GM23338 (cell line): Measurements from ENCODE around the gene NGF.

Source experiments
- CREB1 ChIP-seq: fragments of 250-450 bp; sonication (Bioruptor Pico); IDR thresholded peaks from 2 replicates; pipeline ENCODE4 v1.5.0; 2020; ENCODE audit warnings: low read depth, mild to moderate bottlenecking, moderate library complexity
- CTCF ChIP-seq, 2 experiments: fragments of 200-600 bp in 1 of 2; sonication (generic) in 1 of 2; conservative IDR thresholded peaks; 2 replicates each; pipeline versions ENCODE4 v1.5.1 to v1.6.1; 2016 to 2017; ENCODE audit warnings: antibody characterized with exemption in 2 of 2, low read depth in 2 of 2, mild to moderate bottlenecking in 2 of 2, moderate library complexity in 1 of 2
- EZH2 ChIP-seq: fragments of 200-600 bp; sonication (generic); IDR thresholded peaks from one replicate; pipeline ENCODE4 v1.8.0; 2017; ENCODE audit warnings: antibody characterized with exemption, mild to moderate bottlenecking, low read depth; ENCODE audit not compliant: unreplicated experiment
- EZH2phosphoT487 ChIP-seq: fragments of 200-600 bp; sonication (generic); IDR thresholded peaks from one replicate; pipeline ENCODE4 v1.8.1; 2018; ENCODE audit warnings: antibody characterized with exemption; ENCODE audit not compliant: unreplicated experiment
- JUNB ChIP-seq: IDR thresholded peaks from one replicate; pipeline ENCODE4 v1.6.1; 2016; ENCODE audit warnings: antibody characterized with exemption; ENCODE audit not compliant: unreplicated experiment
- NANOG ChIP-seq: IDR thresholded peaks from 2 replicates; pipeline ENCODE4 v1.6.1; 2016; ENCODE audit warnings: antibody characterized with exemption, borderline replicate concordance
- POLR2AphosphoS5 ChIP-seq: IDR thresholded peaks from 2 replicates; pipeline ENCODE4 v1.6.1; 2016; ENCODE audit warnings: antibody characterized with exemption, low read depth
- STAT1 ChIP-seq: IDR thresholded peaks from one replicate; pipeline ENCODE4 v1.6.1; 2016; ENCODE audit warnings: antibody characterized with exemption; ENCODE audit not compliant: unreplicated experiment
- ZNF114 ChIP-seq: fragments of 250-450 bp; sonication (Bioruptor Pico); IDR thresholded peaks from 2 replicates; pipeline ENCODE4 v1.5.0; 2020; ENCODE audit warnings: mild to moderate bottlenecking, moderate library complexity
- ZNF331 ChIP-seq: fragments of 250-450 bp; sonication (Bioruptor Pico); IDR thresholded peaks from 2 replicates; pipeline ENCODE4 v1.5.0; 2020; ENCODE audit warnings: low read depth, mild to moderate bottlenecking, moderate library complexity
- TF ChIP-seq, protein P1 (sequence below): IDR thresholded peaks from one replicate; pipeline ENCODE4 v1.6.1; 2018; ENCODE audit warnings: antibody characterized with exemption; ENCODE audit not compliant: unreplicated experiment
- TF ChIP-seq, protein P2 (sequence below): fragments of 250-450 bp; sonication (Bioruptor Pico); IDR thresholded peaks from 2 replicates; pipeline ENCODE4 v1.5.0; 2020; ENCODE audit warnings: mild to moderate bottlenecking, moderate library complexity
- TF ChIP-seq, protein P3 (sequence below): IDR thresholded peaks from 2 replicates; pipeline ENCODE4 v1.6.1; 2016; ENCODE audit warnings: antibody characterized with exemption

GRCh38 chr1:115325874-115326273 is 12.2 kb downstream of the NGF start:
- TF ChIP-seq JUNB = no peak
- no peak for TF ChIP-seq CTCF (conservative IDR thresholded peaks at IDR 0.05; ENCODE audit: low read depth in 2 of 2)
- TF ChIP-seq POLR2AphosphoS5 = no peak
- no peak for TF ChIP-seq EZH2phosphoT487
- TF ChIP-seq, protein P1, sequence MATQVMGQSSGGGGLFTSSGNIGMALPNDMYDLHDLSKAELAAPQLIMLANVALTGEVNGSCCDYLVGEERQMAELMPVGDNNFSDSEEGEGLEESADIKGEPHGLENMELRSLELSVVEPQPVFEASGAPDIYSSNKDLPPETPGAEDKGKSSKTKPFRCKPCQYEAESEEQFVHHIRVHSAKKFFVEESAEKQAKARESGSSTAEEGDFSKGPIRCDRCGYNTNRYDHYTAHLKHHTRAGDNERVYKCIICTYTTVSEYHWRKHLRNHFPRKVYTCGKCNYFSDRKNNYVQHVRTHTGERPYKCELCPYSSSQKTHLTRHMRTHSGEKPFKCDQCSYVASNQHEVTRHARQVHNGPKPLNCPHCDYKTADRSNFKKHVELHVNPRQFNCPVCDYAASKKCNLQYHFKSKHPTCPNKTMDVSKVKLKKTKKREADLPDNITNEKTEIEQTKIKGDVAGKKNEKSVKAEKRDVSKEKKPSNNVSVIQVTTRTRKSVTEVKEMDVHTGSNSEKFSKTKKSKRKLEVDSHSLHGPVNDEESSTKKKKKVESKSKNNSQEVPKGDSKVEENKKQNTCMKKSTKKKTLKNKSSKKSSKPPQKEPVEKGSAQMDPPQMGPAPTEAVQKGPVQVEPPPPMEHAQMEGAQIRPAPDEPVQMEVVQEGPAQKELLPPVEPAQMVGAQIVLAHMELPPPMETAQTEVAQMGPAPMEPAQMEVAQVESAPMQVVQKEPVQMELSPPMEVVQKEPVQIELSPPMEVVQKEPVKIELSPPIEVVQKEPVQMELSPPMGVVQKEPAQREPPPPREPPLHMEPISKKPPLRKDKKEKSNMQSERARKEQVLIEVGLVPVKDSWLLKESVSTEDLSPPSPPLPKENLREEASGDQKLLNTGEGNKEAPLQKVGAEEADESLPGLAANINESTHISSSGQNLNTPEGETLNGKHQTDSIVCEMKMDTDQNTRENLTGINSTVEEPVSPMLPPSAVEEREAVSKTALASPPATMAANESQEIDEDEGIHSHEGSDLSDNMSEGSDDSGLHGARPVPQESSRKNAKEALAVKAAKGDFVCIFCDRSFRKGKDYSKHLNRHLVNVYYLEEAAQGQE = no peak
- TF ChIP-seq EZH2 = no peak
- TF ChIP-seq, protein P2, sequence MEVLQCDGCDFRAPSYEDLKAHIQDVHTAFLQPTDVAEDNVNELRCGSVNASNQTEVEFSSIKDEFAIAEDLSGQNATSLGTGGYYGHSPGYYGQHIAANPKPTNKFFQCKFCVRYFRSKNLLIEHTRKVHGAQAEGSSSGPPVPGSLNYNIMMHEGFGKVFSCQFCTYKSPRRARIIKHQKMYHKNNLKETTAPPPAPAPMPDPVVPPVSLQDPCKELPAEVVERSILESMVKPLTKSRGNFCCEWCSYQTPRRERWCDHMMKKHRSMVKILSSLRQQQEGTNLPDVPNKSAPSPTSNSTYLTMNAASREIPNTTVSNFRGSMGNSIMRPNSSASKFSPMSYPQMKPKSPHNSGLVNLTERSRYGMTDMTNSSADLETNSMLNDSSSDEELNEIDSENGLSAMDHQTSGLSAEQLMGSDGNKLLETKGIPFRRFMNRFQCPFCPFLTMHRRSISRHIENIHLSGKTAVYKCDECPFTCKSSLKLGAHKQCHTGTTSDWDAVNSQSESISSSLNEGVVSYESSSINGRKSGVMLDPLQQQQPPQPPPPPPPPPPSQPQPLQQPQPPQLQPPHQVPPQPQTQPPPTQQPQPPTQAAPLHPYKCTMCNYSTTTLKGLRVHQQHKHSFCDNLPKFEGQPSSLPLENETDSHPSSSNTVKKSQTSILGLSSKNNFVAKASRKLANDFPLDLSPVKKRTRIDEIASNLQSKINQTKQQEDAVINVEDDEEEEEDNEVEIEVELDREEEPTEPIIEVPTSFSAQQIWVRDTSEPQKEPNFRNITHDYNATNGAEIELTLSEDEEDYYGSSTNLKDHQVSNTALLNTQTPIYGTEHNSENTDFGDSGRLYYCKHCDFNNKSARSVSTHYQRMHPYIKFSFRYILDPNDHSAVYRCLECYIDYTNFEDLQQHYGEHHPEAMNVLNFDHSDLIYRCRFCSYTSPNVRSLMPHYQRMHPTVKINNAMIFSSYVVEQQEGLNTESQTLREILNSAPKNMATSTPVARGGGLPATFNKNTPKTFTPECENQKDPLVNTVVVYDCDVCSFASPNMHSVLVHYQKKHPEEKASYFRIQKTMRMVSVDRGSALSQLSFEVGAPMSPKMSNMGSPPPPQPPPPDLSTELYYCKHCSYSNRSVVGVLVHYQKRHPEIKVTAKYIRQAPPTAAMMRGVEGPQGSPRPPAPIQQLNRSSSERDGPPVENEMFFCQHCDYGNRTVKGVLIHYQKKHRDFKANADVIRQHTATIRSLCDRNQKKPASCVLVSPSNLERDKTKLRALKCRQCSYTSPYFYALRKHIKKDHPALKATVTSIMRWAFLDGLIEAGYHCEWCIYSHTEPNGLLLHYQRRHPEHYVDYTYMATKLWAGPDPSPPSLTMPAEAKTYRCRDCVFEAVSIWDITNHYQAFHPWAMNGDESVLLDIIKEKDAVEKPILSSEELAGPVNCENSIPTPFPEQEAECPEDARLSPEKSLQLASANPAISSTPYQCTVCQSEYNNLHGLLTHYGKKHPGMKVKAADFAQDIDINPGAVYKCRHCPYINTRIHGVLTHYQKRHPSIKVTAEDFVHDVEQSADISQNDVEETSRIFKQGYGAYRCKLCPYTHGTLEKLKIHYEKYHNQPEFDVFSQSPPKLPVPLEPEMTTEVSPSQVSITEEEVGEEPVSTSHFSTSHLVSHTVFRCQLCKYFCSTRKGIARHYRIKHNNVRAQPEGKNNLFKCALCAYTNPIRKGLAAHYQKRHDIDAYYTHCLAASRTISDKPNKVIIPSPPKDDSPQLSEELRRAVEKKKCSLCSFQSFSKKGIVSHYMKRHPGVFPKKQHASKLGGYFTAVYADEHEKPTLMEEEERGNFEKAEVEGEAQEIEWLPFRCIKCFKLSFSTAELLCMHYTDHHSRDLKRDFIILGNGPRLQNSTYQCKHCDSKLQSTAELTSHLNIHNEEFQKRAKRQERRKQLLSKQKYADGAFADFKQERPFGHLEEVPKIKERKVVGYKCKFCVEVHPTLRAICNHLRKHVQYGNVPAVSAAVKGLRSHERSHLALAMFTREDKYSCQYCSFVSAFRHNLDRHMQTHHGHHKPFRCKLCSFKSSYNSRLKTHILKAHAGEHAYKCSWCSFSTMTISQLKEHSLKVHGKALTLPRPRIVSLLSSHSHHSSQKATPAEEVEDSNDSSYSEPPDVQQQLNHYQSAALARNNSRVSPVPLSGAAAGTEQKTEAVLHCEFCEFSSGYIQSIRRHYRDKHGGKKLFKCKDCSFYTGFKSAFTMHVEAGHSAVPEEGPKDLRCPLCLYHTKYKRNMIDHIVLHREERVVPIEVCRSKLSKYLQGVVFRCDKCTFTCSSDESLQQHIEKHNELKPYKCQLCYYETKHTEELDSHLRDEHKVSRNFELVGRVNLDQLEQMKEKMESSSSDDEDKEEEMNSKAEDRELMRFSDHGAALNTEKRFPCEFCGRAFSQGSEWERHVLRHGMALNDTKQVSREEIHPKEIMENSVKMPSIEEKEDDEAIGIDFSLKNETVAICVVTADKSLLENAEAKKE (CRISPR knock-in tag) = no peak
- TF ChIP-seq, protein P3, sequence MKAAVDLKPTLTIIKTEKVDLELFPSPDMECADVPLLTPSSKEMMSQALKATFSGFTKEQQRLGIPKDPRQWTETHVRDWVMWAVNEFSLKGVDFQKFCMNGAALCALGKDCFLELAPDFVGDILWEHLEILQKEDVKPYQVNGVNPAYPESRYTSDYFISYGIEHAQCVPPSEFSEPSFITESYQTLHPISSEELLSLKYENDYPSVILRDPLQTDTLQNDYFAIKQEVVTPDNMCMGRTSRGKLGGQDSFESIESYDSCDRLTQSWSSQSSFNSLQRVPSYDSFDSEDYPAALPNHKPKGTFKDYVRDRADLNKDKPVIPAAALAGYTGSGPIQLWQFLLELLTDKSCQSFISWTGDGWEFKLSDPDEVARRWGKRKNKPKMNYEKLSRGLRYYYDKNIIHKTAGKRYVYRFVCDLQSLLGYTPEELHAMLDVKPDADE = no peak
- no peak for TF ChIP-seq CREB1 (CRISPR knock-in tag)
- TF ChIP-seq STAT1 = no peak
- TF ChIP-seq ZNF114 = no peak
- no peak for TF ChIP-seq NANOG
- TF ChIP-seq ZNF331 (CRISPR knock-in tag) = no peak
